Hepatocyte (in vitro differentiated cells): ENCODE results near the gene PAF1.

Experiments used
- EZH2 ChIP-seq: fragments of 200-600 bp; sonication (generic); IDR thresholded peaks from 2 replicates; pipeline ENCODE4 v1.6.1; 2016; ENCODE audit warnings: antibody characterized with exemption, mild to moderate bottlenecking, borderline replicate concordance
- TF ChIP-seq, protein P1 (sequence below): fragments of 200-600 bp; sonication (generic); IDR thresholded peaks from 2 replicates; pipeline ENCODE4 v1.5.1; 2016; ENCODE audit warnings: antibody characterized with exemption, mild to moderate bottlenecking; ENCODE audit not compliant: poor library complexity

DNA sequence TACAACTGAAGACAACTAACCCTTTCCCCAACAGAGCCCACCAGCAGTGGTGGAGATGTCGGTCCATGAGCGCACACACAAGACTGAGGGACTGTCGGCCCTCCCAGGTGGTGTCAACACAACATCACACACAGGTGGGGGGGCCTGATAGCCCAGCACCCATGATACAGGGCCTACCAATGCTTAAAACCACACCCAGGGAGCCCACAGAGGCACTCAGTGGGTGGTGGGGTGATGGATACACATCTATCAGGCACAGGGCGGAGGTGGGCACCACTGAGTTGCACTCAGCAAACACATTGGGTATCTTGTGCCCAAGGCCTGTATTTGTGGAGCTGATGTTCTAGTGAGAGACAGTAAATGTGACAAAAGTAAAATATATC is 8.8 kb upstream of the PAF1 start:
- TF ChIP-seq, protein P1, sequence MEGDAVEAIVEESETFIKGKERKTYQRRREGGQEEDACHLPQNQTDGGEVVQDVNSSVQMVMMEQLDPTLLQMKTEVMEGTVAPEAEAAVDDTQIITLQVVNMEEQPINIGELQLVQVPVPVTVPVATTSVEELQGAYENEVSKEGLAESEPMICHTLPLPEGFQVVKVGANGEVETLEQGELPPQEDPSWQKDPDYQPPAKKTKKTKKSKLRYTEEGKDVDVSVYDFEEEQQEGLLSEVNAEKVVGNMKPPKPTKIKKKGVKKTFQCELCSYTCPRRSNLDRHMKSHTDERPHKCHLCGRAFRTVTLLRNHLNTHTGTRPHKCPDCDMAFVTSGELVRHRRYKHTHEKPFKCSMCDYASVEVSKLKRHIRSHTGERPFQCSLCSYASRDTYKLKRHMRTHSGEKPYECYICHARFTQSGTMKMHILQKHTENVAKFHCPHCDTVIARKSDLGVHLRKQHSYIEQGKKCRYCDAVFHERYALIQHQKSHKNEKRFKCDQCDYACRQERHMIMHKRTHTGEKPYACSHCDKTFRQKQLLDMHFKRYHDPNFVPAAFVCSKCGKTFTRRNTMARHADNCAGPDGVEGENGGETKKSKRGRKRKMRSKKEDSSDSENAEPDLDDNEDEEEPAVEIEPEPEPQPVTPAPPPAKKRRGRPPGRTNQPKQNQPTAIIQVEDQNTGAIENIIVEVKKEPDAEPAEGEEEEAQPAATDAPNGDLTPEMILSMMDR: no peak
- TF ChIP-seq EZH2: no peak
